ENCODE results near the gene UQCRHL. TPM values are rescaled to one million over a fixed set of nuclear protein-coding genes. Genes with fewer than 3 reads are reported as not detected.

UQCRHL gene
- total RNA-seq, 1 experiment from 2014 or later = 11.2 TPM

- H3K4me2 ChIP-seq (ENCODE audit: low read length) = no peak overlapping the region
- intact Hi-C loops (cut with micrococcal nuclease) = no loop called here
- DNase-seq (no peak), ATAC-seq (no peak)
- no peaks in the 10 kb centered on the region for H3K9me2 ChIP-seq (replicated peaks; ENCODE audit: low read length)
- peaks cover 8% of the 10 kb centered on the region; the same call in 1 of the 2 replicates for H3K79me2 ChIP-seq (ENCODE audit: low read length)
- no peaks in the 10 kb centered on the region for H3K27me3 ChIP-seq (ENCODE audit: low read length)
- ChIA-PET CTCF (no interaction called here), POLR2A (ENCODE audit: unreplicated experiment) (no interaction called here)
- no peaks in the 10 kb centered on the region for H4K20me1 ChIP-seq (ENCODE audit: low read length)
- BruUV-seq (replicated peaks) = no TSS peak
- no peak overlapping the region for H3K4me3 ChIP-seq (ENCODE audit: low read length)
- no peaks in the 10 kb centered on the region for H3F3A ChIP-seq (ENCODE audit: low read length, unreplicated experiment)
- peaks cover 27% of the 10 kb centered on the region for H3K36me3 ChIP-seq (ENCODE audit: low read depth, low read length)
- no peak overlapping the region for H3K27ac ChIP-seq (ENCODE audit: low read length)
- H3K9ac ChIP-seq (ENCODE audit: low read length) = no peak overlapping the region
- TF ChIP-seq EZH2 (IDR thresholded peaks at IDR 0.05; ENCODE audit: low read length, unreplicated experiment) (no peak), EZH2phosphoT487 (IDR thresholded peaks at IDR 0.05; ENCODE audit: borderline replicate concordance, low read length) (no peak), CTCF (conservative IDR thresholded peaks at IDR 0.05; ENCODE audit: low read depth, low read length) (no peak)
- no peaks in the 10 kb centered on the region for H3K9me3 ChIP-seq (ENCODE audit: low read length)
- no peak overlapping the region for H2AFZ ChIP-seq (ENCODE audit: low read length)
- H3K4me1 ChIP-seq (ENCODE audit: insufficient read depth, low read length) = peaks cover 20% of the 10 kb centered on the region
These were observed 39.1 kb downstream of the UQCRHL start for GRCh38 chr1:15768388-15768787.

DNA sequence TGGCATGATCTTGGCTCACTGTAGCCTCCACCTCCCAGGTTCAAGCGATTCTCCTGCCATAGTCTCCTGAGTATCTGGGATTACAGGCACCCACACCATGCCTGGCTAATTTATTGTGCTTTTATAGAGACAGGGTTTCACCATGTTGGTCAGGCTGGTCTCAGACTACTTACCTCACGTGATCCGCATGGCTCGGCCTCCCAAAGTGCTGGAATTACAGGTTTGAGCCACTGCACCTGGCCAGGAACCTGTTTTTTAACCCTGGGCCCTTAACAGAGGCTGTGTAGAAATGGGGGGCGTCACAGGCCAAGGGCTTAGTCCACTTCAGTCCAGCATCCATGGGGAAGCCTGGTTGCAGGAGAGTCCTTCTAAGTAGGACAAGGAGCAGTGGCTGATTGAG, 39.5 kb downstream of the UQCRHL start:
- TF ChIP-seq EZH2phosphoT487 (IDR thresholded peaks at IDR 0.05; ENCODE audit: borderline replicate concordance, low read length) (no peak), EZH2 (IDR thresholded peaks at IDR 0.05; ENCODE audit: low read length, unreplicated experiment) (no peak), CTCF (conservative IDR thresholded peaks at IDR 0.05; ENCODE audit: low read depth, low read length) (no peak)
- no peaks in the 10 kb centered on the region for H3K27me3 ChIP-seq (ENCODE audit: low read length)
- peaks cover 8% of the 10 kb centered on the region for H3K79me2 ChIP-seq (ENCODE audit: low read length)
- no TSS peak for BruUV-seq (replicated peaks)
- H3K27ac ChIP-seq (ENCODE audit: low read length) = no peak overlapping the region
- intact Hi-C loops (cut with micrococcal nuclease) = no loop called here
- ChIA-PET CTCF (no interaction called here), POLR2A (ENCODE audit: unreplicated experiment) (no interaction called here)
- no peak overlapping the region for H3K4me2 ChIP-seq (ENCODE audit: low read length)
- H3K9me3 ChIP-seq (ENCODE audit: low read length) = no peaks in the 10 kb centered on the region
- H3F3A ChIP-seq (ENCODE audit: low read length, unreplicated experiment) = no peaks in the 10 kb centered on the region
- no peak overlapping the region for H3K4me3 ChIP-seq (ENCODE audit: low read length)
- H3K9ac ChIP-seq (ENCODE audit: low read length) = no peak overlapping the region
- H2AFZ ChIP-seq (ENCODE audit: low read length) = no peak overlapping the region
- H3K4me1 ChIP-seq (ENCODE audit: insufficient read depth, low read length) = peaks cover 20% of the 10 kb centered on the region
- H3K36me3 ChIP-seq (ENCODE audit: low read depth, low read length) = peaks cover 27% of the 10 kb centered on the region
- no peaks in the 10 kb centered on the region for H3K9me2 ChIP-seq (replicated peaks; ENCODE audit: low read length)
- DNase-seq = no peak
- ATAC-seq = no peak
- H4K20me1 ChIP-seq (ENCODE audit: low read length) = no peaks in the 10 kb centered on the region

DNA sequence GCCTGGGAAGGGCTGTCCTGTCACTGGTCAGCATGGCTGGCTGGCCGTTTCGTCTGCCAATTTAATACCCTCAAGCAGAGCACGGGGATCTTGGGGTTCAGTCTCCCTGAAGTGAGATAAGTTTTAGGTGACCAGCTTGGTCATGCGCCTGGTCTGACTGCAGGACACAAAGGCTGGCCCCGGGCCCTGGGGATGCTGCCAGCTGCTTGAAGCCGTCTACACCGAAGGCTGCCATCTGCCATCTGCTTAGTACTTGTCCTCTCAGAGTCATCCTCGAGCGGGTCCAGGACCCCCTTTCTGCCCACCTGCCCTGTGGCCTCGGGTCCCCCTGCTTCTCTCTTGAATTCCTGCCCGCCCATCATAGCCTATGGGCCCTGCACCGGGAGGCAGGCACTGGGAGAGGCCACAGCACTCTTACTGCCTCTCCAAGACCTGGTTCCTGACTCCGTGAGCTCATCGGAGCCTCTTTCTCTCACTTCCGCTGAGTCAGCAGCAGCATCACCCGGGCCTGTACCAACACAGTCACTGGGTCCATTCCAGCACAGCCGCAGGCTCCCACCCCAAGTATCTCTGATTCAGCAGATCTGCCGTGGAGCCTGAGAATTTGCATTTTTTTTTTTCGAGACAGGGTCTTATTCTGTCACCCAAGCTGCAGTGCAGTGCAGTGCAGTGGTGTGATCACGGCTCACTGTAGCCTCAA, 41.8 kb downstream of the UQCRHL start:
- Histone ChIP-seq H3F3A (ENCODE audit: low read length, unreplicated experiment) (no peaks in the 10 kb centered on the region), H3K4me1 (ENCODE audit: insufficient read depth, low read length) (peaks cover 29% of the 10 kb centered on the region), H3K4me2 (ENCODE audit: low read length) (peak overlapping the region; percentile 54), H3K27ac (ENCODE audit: low read length) (peak overlapping the region; percentile 81), H3K4me3 (ENCODE audit: low read length) (no peak overlapping the region), H2AFZ (ENCODE audit: low read length) (peak overlapping the region; percentile 35; the same call in 1 of the 2 replicates), H3K79me2 (ENCODE audit: low read length) (peaks cover 31% of the 10 kb centered on the region), H3K27me3 (ENCODE audit: low read length) (no peaks in the 10 kb centered on the region), H3K36me3 (ENCODE audit: low read depth, low read length) (peaks cover 19% of the 10 kb centered on the region), H3K9me3 (ENCODE audit: low read length) (no peaks in the 10 kb centered on the region), H3K9me2 (replicated peaks; ENCODE audit: low read length) (no peaks in the 10 kb centered on the region), H3K9ac (ENCODE audit: low read length) (peak overlapping the region; percentile 40; the same call in 1 of the 2 replicates), H4K20me1 (ENCODE audit: low read length) (no peaks in the 10 kb centered on the region)
- TF ChIP-seq EZH2phosphoT487 (IDR thresholded peaks at IDR 0.05; ENCODE audit: borderline replicate concordance, low read length) = no peak
- no peak for TF ChIP-seq CTCF (conservative IDR thresholded peaks at IDR 0.05; ENCODE audit: low read depth, low read length)
- no peak for TF ChIP-seq EZH2 (IDR thresholded peaks at IDR 0.05; ENCODE audit: low read length, unreplicated experiment)
- ATAC-seq (peak; percentile 98), DNase-seq (peak; percentile 95)
- no TSS peak for BruUV-seq (replicated peaks)
- ChIA-PET CTCF (interaction anchor here (0.7 kb wide), 1 partner anchor 173 kb away, joined by 4 read pairs; no protein-coding TSS in a partner anchor), POLR2A (ENCODE audit: unreplicated experiment) (interaction anchor here (0.6 to 0.7 kb wide), 2 partner anchors 30 to 161 kb away, joined by 4 to 13 read pairs; no protein-coding TSS in a partner anchor)
- intact Hi-C loops (cut with micrococcal nuclease) = no loop called here

All from PC-3 (cell line).